KMS-11 (cell line): ENCODE data around the gene LRRC51.
"Not testable (repeated sequence)": the region's sequence is repeated elsewhere in the genome, so short reads cannot be mapped to it uniquely, and the experiment has no call there.

Source experiments
- H2AFZ ChIP-seq: fragments of 200-600 bp; sonication (generic); 2 replicates; pipeline ENCODE4 v1.6.1; 2016; ENCODE audit warnings: antibody characterized with exemption, mixed run types, low read depth
- H3K27ac ChIP-seq: fragments of 200-600 bp; sonication (generic); 2 replicates; pipeline ENCODE4 v1.6.1; 2016; ENCODE audit warnings: mild to moderate bottlenecking, mixed run types
- H3K27me3 ChIP-seq: fragments of 200-600 bp; sonication (generic); 2 replicates; pipeline ENCODE4 v1.6.1; 2017; ENCODE audit warnings: mild to moderate bottlenecking, low read depth, mixed run types, moderate library complexity; ENCODE audit not compliant: insufficient read depth
- H3K36me3 ChIP-seq: fragments of 200-600 bp; sonication (generic); 2 replicates; pipeline ENCODE4 v1.6.1; 2017; ENCODE audit warnings: mild to moderate bottlenecking, mixed run types; ENCODE audit not compliant: insufficient read depth
- H3K4me1 ChIP-seq: fragments of 200-600 bp; sonication (generic); 2 replicates; pipeline ENCODE4 v1.6.1; 2016; ENCODE audit warnings: mild to moderate bottlenecking, low read depth, mixed run types; ENCODE audit not compliant: poor library complexity, severe bottlenecking
- H3K4me2 ChIP-seq: fragments of 200-600 bp; sonication (generic); 2 replicates; pipeline ENCODE4 v1.7.0; 2016; ENCODE audit warnings: mild to moderate bottlenecking, mixed run types
- H3K4me3 ChIP-seq: fragments of 200-600 bp; sonication (generic); IDR thresholded peaks from 2 replicates; pipeline ENCODE4 v1.6.1; 2017; ENCODE audit warnings: low read depth, low read length, mixed read lengths; ENCODE audit not compliant: insufficient read depth
- H3K79me2 ChIP-seq: fragments of 200-600 bp; sonication (generic); 2 replicates; pipeline ENCODE4 v1.6.1; 2016; ENCODE audit warnings: low read depth, mixed run types; ENCODE audit not compliant: insufficient read depth
- H3K9ac ChIP-seq: fragments of 200-600 bp; sonication (generic); 2 replicates; pipeline ENCODE4 v1.6.1; 2016; ENCODE audit warnings: mild to moderate bottlenecking, mixed run types
- H4K20me1 ChIP-seq: fragments of 200-600 bp; sonication (generic); 2 replicates; pipeline ENCODE4 v1.6.1; 2016; ENCODE audit warnings: mild to moderate bottlenecking, mixed run types; ENCODE audit not compliant: insufficient read depth
- CTCF ChIP-seq: fragments of 200-600 bp; sonication (generic); conservative IDR thresholded peaks from 2 replicates; pipeline ENCODE4 v1.6.1; 2017; ENCODE audit warnings: low read depth, mild to moderate bottlenecking, antibody characterized with exemption, low read length, moderate library complexity, mixed read lengths

LRRC51 gene

DNA sequence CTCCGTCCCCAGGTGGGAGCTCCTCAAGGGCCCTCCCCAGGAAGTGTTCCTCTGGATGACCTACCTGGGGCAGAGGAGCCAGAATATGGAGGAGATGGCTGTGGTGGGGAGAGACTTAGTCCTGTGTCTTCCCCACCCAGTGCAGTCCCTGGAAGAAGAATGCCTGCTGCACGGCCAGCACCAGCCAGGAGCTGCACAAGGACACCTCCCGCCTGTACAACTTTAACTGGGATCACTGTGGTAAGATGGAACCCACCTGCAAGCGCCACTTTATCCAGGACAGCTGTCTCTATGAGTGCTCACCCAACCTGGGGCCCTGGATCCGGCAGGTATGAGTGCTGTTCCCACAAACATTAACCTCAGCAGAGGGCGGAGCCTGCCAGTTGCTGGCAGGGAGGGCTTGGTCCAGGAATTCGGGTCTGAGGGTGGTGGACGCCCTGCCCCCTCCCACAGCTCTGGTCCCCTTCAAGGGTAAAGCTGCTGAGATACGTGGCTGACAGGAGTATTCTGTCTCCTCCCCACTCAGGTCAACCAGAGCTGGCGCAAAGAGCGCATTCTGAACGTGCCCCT is 58.3 kb downstream of the LRRC51 start:
- H3K9ac ChIP-seq, result no peak overlapping the region
- H3K36me3 ChIP-seq, result no peaks in the 10 kb centered on the region
- H3K4me3 ChIP-seq, result no peak overlapping the region
- no peaks in the 10 kb centered on the region for H4K20me1 ChIP-seq
- H3K4me2 ChIP-seq, result no peak overlapping the region
- peaks cover 3% of the 10 kb centered on the region for H3K4me1 ChIP-seq
- H3K27ac ChIP-seq, result no peak overlapping the region
- no peaks in the 10 kb centered on the region for H3K79me2 ChIP-seq
- TF ChIP-seq CTCF, result no peak
- no peaks in the 10 kb centered on the region for H3K27me3 ChIP-seq
- no peak overlapping the region for H2AFZ ChIP-seq

DNA sequence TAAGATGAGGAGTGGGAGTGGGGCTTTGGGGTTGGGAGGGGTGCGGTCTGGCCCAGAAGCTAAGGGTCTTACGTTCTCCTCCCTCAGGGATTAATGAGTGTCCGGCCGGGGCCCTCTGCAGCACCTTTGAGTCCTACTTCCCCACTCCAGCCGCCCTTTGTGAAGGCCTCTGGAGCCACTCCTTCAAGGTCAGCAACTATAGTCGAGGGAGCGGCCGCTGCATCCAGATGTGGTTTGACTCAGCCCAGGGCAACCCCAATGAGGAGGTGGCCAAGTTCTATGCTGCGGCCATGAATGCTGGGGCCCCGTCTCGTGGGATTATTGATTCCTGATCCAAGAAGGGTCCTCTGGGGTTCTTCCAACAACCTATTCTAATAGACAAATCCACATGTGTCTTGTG is 58.9 kb downstream of the LRRC51 start:
- H3K4me3 ChIP-seq, result no peak overlapping the region
- no peaks in the 10 kb centered on the region for H3K36me3 ChIP-seq
- no peak overlapping the region for H3K27ac ChIP-seq
- H3K4me2 ChIP-seq, result no peak overlapping the region
- no peak overlapping the region for H3K9ac ChIP-seq
- no peaks in the 10 kb centered on the region for H3K27me3 ChIP-seq
- no peaks in the 10 kb centered on the region for H3K79me2 ChIP-seq
- H4K20me1 ChIP-seq, result no peaks in the 10 kb centered on the region
- H2AFZ ChIP-seq, result no peak overlapping the region
- no peak for TF ChIP-seq CTCF
- H3K4me1 ChIP-seq, result peaks cover 4% of the 10 kb centered on the region

- no peak overlapping the region for H3K4me3 ChIP-seq
- H3K4me2 ChIP-seq, result no peak overlapping the region
- H2AFZ ChIP-seq, result no peak overlapping the region
- TF ChIP-seq CTCF, result no peak
- H4K20me1 ChIP-seq, result no peaks in the 10 kb centered on the region
- peaks cover 4% of the 10 kb centered on the region for H3K4me1 ChIP-seq
- no peaks in the 10 kb centered on the region for H3K27me3 ChIP-seq
- H3K79me2 ChIP-seq, result no peaks in the 10 kb centered on the region
- H3K27ac ChIP-seq, result no peak overlapping the region
- H3K9ac ChIP-seq, result no peak overlapping the region
- H3K36me3 ChIP-seq, result no peaks in the 10 kb centered on the region
Measured at GRCh38 chr11:72140661-72141060, 60.0 kb downstream of the LRRC51 start.

GRCh38 chr11:72141066-72141465 is 60.4 kb downstream of the LRRC51 start:
- no peaks in the 10 kb centered on the region for H4K20me1 ChIP-seq
- H2AFZ ChIP-seq, result no peak overlapping the region
- no peak overlapping the region for H3K27ac ChIP-seq
- H3K4me2 ChIP-seq, result no peak overlapping the region
- H3K4me3 ChIP-seq, result no peak overlapping the region
- H3K27me3 ChIP-seq, result no peaks in the 10 kb centered on the region
- no peak overlapping the region for H3K9ac ChIP-seq
- H3K36me3 ChIP-seq, result no peaks in the 10 kb centered on the region
- H3K4me1 ChIP-seq, result peaks cover 4% of the 10 kb centered on the region
- TF ChIP-seq CTCF, result no peak
- H3K79me2 ChIP-seq, result no peaks in the 10 kb centered on the region

DNA sequence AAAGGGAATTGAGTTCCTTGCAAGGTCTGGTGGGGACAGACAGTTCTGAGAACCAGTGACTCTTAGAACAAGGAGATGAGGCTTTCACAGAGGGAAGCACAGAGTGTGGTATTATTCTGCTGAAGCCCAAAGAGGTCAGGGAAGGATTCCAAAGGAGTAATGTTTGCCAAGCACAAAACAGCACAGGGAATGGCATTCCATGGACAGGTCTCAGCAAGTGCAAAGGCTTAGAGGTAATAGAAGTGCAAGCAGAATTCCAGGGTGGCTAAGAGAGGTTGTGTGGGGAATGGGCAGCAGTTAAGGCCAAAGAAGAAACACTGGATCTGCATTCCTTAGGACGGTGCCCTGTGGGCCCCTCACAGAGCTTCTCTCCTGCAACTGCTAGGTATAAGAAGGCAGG is 61.4 kb downstream of the LRRC51 start:
- H4K20me1 ChIP-seq, H3K4me2 ChIP-seq, H3K79me2 ChIP-seq, H3K36me3 ChIP-seq, H3K9ac ChIP-seq, H3K4me1 ChIP-seq, H3K27me3 ChIP-seq, H3K27ac ChIP-seq, H3K4me3 ChIP-seq, H2AFZ ChIP-seq: not testable (repeated sequence)

GRCh38 chr11:72142543-72142942 is 61.9 kb downstream of the LRRC51 start:
- not testable (repeated sequence) for H3K27me3 ChIP-seq, H3K4me1 ChIP-seq, H3K9ac ChIP-seq, H2AFZ ChIP-seq, H3K79me2 ChIP-seq, H4K20me1 ChIP-seq, H3K4me3 ChIP-seq, H3K27ac ChIP-seq, H3K4me2 ChIP-seq, H3K36me3 ChIP-seq
